SHP77 treated with DMSO at 0.1 percent for 48 hours (cell line): ENCODE data around the gene PTPN4.
"Not testable (repeated sequence)": the region's sequence is repeated elsewhere in the genome, so short reads cannot be mapped to it uniquely, and the experiment has no call there.

Source experiments
- DNase-seq: peaks from one replicate; lab custom pipeline; 2025; lab: John Stamatoyannopoulos, UW

The PTPN4 gene

DNA sequence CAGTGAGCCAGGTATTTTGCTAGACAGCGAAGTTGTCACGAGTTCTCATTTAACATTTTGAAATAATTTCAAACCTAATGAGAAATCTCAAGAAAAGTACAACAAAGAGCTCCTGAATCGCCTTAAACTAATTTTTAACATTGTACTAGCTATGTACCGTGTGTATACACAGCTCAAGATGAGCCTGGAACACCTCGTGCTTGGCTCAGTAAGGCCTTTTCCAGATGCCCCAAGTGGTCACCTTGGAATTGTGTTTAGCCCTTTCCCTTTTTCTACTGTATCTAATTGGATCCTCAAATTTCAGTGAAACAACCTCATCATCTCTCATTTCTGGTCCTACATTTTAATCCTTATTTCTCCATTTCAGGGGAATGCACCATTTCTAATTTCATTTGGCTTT, 7.2 kb downstream of the PTPN4 start:
- DNase-seq: no peak

DNA sequence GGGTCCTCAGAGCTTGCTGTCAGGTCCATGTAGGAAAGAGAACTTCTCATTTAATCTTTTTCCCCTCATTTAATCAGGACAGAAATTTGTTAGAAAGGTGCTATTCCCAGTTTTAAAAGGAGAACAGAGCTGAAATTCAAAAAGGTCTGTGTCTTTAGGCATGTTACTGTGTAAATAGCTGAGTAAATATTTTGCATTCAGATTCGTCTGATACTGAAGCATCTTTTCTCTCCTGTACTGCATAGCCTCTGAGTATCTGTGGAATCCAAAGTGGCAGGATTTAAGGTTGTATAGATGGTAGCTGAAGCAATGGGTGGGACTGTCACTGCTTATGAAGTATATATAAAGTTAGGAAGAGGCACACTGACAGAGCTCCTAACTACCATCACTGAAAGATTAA, 9.0 kb downstream of the PTPN4 start:
- DNase-seq: no peak

DNA sequence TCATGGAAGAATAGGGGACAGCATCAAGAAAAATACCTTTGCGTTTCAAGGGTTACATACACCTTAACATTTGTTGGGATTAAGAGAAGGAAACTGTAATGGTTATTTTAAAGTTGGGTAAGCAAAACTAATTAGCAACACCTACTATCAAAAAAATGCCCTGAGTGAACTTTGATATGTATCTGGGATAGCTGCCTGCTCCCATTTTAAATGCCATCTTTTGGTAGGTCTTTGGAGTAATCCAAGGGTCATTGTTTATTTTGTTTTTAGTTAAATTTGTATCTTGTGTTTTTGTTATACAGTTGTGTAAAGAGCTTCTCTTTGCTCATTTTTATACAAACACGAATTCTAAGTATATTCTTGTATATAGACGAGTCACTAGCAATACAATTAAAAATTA, 9.9 kb downstream of the PTPN4 start:
- no peak for DNase-seq

DNA sequence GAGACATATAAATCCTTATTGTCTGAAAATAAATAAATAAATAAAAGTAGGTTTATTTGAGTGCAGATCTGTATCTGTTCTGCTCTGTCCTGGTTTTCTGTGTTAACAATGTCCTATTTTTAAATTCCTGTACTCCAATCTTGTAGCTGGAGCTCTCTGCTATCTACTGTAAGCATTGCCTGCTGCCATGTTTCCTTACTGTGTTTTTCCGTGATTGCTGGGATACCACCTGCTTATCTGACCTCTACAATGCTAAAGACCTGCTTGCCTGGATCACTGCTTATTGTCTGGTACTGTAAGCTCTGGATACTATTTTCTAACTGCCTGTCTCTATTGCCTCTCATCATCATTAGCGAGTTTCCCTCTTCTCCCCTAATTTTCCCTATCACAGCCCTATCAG, 11.6 kb downstream of the PTPN4 start:
- no peak for DNase-seq

DNA sequence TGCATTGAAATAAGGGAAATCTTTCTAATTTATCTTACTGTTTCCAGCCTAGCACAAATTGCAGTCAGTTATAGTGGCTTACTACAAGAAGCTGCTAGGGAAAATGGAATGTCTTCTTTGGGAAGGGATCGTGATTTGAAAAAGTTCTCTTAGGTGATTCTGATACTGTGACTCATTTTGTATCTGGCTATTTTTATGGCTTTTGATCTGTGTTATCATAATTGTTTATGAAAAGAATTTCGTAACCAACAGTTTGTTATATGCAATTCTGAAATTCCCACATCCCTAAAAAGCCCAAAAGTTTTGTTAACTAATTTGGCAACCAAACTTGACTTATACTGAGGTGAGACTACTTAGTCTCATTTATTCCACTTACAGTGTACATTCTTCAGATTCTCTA, 12.4 kb downstream of the PTPN4 start:
- DNase-seq: no peak

DNA sequence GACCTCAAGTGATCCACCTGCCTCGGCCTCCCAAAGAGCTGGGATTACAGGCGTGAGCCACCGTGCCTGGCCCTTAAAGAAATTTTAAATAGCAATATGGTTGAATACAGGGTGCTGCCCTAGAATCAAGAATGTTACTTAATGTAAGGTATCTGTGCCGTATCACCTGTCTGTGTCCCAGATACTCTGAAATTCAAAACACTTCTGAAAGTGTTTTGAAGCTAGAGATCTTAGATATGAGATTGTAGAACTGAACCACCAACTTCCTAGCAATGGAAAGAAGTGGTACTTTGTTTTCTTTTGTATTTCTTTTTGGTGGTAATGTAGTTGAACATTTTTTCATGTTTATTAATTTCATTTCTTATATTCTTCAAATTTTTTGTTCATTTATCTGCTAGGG, 13.0 kb downstream of the PTPN4 start:
- no peak for DNase-seq

DNA sequence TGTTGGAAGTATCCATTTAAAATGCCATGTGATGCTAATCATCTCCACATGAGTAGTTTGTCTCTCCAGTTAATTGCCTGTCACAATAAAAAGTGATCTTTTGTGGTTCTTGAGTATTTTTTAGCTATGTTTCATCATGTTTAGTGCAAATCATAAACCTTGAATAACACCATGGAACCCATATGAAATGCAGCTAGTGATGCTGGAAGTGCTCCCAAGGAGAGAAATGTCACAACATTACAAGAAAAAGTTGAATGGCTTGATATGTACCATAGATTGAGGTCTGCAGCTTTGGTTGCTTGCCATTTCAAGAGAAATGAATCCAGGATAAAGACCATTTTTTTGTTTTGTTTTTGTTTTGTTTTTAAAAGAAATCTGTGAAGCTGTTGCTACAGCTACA, 14.3 kb downstream of the PTPN4 start:
- no peak for DNase-seq

DNA sequence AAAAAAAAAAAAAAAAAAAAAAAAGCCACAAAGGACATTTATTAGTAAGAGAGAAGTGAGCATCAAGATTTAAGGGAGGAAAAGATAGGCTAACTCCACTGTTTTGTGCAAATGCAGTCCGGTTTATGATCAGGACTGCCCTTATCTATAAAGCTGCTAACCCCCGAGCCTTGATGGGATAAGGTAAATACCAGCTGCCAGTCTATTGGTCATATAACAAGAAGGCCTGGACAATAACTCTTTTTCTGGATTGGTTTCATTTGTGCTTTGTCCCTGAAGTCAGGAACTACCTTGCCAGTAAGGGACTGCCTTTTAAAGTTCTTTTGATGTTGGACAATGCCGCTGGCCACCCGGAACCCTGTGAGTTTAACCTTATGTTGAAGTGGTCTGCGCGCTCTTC, 15.4 kb downstream of the PTPN4 start:
- no peak for DNase-seq

DNA sequence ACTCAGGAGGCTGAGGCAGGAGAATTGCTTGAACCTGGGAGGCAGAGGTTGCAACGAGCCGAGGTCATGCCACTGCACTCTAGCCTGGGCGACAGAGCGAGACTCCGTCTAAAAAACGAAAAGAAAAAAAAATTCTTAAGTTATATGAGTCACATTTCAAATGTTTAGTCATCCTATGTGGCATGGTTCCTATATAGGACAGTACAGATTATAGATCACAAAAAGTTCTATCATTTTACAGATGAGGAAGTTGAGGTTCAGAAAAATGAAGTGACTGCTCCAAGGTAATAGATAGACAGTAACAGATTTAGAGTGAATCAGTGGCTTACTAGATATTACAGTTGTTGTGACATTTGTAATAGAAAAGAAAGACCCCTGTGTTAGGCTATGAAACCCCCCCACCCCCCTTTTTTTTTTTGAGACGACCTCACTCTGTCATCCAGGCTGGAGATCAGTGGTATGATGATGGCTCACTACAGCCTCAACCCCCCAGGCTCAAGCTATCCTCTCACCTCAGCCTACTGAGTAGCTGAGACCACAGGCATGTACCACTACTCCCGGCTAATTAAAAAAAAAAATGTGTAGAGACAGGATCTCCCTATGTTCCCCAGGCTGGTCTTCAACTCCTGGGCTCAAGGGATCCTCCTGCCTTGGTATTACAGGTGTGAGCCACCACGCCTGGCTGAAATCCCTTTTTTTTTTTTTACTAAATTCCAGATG, 22.7 kb downstream of the PTPN4 start:
- DNase-seq: no peak

DNA sequence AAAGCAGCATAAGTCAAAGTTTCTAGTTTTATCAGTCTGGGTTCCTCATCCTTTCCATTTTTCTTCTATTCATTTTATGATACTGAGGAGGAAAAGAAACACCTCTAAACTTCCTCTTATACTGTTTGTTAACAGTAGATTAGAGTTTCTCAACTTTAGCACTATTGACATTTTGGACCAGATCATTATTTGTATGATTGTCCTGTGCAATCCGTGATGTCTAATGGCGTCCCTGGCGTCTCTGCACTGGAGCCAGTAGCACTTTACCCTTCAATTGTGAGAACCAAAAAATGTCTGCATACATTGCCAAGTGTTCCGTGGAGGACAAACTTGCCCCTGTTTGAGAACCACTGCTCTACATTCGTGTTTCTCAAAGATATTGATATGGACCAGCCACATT, 25.2 kb downstream of the PTPN4 start:
- DNase-seq: no peak

DNA sequence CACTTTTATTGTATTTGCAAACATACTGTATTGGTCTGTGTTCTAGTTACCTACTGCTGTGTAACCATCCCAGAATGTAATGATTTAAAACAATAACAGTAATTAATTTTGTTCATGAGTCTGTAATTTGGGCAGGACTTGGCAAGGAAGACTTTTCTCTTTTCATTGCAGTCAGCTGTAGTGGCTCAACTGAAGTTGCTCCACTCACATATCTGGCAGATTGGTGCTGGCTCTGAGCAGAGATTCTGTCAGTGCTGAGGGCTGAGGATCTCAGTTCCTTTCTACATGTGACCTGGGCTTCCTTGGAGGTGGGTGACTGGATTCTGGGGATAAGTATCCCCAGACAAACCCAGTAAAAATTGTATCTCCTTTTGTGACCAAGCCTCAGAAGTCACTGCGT, 26.6 kb downstream of the PTPN4 start:
- DNase-seq: no peak

DNA sequence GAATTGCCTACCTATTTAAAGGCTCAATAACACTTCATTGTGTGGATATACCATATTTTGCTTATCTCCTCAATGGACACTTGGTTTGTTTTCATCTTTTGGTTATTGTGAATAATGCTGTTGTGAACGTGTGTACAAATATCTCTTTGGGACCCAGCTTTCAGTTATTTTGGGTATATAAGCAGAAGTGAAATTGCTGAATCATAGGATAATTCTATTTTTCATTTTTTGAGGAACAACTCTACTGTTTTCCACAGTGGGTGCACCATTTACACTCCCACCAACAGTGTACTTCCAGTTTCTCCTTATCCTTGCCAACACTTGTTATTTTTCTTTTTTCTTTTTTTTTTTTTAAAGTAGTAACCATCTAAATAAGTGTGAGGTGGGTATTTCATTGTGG, 29.0 kb downstream of the PTPN4 start:
- DNase-seq: no peak

DNA sequence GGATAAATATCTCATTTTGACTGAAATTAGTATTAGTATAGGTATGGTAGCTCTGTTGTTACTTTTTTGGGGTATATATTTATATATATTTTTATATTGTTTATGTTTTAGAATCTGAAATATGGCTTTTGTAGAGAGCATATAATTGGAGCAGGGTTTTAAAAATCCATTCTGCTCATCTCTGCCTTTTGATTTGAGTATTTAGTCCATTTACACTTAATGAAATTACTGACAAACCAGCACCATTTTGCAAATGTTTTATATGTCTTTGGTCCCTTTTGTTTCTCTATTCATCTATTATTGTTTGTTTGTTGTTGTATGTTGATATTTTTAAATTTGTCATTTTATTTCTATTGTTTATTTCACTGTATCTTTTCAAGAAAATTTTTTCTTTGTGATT, 30.7 kb downstream of the PTPN4 start:
- no peak for DNase-seq

DNA sequence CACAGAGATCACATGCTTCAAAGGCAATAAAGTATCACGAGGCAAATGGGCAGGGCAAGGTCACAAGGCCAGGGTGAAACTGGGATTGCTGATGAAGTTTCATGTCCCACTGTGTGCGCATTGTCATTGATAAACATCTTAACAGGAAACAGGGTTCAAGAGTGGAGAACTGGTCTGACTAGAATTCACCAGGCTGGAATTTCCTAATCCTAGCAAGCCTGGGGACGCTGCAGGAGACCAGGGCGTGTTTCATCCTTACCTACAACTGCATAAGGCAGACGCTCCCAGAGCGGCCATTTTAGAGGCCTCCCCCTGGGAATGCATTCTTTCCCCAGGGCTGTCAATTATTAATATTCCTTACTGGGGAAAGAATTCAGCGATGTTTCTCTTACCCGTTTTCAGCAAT, 33.2 kb downstream of the PTPN4 start:
- no peak for DNase-seq

DNA sequence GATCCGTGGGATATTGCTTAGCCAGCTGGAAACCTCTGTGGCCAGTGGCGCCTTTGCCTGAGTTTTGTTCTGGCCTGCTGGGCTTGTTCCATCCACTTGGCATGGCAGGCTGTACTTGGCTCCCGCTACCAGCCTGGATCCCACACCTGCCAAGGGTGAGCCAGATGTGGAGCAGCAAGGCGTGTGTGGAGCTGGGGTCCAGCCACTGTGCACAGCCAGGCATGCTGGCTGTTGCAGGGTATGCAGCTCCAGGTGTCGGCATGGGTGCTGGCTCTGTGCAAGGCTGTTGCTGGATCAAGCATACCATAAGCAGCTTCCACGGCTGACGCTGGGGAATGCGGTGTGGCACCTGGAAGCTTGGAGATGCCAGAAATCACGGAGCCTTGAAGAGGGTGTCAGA, 34.5 kb downstream of the PTPN4 start:
- no peak for DNase-seq

DNA sequence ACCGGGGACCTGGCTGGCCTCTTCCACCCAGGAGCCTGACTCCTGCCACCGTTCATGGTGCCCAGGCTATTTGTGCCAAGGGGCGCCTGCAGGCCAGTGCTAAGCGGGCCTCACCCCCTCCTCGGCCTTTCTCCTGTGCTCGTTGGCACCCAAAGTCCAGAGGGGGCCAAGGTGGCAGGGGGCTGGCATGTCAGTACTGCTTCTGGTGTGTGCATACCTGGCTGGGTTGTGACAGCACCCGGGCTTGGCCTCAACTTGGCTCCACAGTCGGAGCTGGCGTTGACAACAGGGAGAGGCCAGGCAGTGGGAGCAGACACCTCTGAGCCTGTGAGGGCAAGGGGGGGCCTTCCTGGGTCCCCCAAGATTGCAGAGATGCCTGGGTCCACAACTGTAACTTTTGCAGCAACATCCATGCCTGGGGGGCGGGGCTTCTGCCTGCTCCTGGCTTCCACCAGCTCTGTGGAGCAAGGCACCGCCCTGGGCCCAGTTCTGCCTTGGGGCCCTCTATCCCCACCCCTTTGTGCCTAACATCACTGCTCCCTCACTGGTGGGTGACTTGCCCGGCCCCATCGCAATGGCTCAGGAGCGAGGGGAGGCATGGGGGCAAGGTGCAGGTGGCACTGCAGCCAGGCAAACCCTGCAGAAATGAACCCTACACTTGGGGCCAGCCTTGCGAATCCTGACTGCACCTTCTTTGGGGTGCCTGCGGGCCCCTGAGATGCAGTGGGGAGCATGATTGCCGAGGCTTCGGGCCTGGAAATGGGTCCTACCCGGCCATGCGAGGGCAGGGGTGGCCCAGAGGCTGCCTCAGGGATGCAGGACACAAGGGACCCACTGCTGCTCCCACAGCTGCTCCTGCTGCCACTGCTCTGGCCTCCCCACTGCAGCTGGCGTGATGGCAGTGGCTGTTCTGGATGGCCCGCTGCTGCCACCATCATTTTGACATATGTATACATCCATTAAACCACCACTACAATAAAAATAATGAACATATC, 35.9 kb downstream of the PTPN4 start:
- no peak for DNase-seq

DNA sequence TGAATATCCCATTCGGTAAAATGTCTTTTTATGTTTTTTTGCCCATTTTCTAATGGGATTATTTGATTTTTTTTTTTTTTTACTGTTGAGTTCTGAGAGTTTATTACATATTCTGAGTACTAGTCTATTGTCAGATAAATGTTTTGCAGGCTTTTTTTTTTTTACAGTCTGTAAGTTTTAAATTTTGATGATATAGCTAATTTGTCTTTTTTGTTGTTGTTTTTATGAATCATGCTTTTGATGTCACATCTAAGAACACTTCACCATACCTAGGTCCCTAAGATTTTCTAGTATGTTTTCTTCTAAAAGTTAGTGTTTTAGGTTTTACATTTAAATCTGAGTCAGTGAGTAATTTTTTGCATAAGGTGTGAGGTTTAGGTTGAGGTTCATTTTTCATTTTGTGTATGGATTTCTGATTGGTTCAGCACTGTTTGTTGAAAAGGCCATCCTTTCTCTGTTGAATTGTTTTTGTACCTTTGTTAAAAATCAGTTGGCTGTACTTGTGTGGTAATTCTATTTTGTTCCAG, 40.7 kb downstream of the PTPN4 start:
- no peak for DNase-seq

DNA sequence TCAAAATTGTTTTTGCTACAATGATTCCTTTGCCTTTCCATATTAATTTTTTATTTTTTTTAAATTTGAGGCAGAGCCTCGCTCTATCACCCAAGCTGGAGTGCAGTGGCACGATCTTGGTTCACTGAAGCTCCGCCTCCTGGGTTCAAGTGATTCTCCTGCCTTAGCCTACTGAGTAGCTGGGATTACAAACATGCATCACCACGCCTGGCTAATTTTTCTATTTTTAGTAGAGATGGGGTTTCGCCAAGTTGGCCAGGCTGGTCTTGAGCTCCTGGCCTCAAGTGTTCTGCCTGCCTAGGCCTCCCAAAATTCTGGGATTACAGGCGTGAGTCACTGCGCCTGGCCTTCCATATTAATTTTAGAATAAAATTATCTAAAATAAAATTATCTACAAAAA, 41.3 kb downstream of the PTPN4 start:
- DNase-seq: no peak

DNA sequence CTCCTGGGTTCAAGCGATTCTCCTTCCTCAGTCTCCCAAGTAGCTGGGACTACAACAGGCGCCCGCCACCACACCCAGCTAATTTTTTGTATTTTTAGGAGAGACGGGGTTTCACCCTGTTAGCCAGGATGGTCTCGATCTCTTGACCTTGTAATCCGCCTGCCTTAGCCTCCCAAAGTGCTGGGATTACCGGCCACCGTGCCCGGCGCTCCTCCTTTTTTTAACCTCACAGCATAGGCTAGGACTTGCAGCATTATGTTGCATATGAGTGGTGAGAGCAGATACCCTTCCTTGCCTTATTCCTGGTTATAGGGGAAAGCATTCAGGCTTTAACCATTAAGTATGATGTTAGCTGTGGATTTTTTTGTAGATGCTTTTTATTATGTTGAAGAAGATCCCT, 42.3 kb downstream of the PTPN4 start:
- DNase-seq: not testable (repeated sequence)

DNA sequence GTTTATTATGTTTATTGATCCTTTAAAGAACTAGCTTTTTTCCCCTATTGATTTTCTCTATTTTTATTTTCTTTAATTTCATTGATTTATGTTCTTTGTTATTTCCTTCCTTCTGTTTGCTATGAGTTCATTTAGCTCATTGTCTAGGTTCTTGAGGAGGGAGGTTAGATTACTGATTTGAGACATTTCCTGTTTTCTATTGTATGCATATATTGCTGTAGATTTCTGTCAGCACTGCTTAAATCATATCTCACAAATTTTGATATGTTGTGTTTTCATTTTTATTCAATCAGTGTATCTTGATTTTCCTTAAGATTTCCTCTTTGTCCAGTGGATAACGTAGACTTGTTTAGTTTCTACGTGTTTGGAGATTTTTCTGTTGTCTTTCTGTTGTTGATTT, 43.4 kb downstream of the PTPN4 start:
- no peak for DNase-seq

DNA sequence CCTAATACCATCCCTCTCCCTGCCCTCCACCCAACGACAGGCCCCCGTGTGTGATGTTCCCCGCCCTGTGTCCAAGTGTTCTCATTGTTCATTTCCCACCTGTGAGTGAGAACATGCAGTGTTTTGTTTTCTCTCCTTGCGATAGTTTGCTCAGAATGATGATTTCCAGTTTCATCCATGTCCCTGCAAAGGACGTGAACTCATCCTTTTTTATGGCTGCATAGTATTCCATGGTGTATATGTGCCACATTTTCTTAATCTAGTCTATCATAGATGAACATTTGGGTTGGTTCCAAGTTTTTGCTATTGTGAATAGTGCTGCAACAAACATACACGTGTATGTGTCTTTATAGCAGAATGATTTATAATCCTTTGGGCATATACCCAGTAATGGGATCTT, 44.7 kb downstream of the PTPN4 start:
- not testable (repeated sequence) for DNase-seq

DNA sequence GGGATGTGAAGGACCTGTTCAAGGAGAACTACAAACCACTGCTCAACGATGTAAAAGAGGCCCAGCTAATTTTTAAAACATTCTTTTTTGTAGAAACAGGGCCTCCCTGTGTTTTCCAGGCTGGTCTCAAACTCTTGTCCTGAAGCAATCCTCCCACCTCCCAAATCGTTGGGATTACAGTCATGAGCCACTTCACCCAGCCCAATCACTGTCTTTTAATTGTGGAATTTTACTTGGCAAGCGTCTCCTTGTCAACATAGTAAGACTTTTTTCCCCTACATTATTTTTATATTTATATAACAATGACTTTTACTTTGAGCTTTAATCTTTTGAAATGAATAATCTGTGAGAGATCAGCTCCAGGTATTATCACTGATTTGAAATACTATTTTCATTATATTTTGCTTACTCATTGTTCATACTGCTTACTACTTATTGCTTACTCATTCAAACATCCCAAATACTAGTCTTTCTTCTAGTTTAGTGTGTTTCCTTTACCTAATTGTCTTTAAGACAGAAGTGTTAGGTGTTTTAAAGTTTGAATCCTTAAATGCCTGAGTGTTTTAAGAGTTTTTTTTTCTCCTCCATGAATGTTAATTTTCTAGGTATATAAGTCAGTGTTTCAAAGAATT, 48.9 kb downstream of the PTPN4 start:
- no peak for DNase-seq
